ENCODE data around the gene UNC13A.

Gene UNC13A

GRCh38 chr19:17683078-17683477, 5.1 kb downstream of the UNC13A start:
- DNase-seq (no peak), ATAC-seq (ENCODE audit: insufficient read depth, low read depth) (no peak)
- Histone ChIP-seq H4K20me1 (ENCODE audit: insufficient read depth, low read length) (peaks cover 10% of the 10 kb centered on the region), H3K9me3 (ENCODE audit: insufficient read depth, low read length, severe bottlenecking) (no peaks in the 10 kb centered on the region), H3K4me2 (ENCODE audit: insufficient read depth, low read length) (no peak overlapping the region), H3K4me1 (ENCODE audit: insufficient read depth, low read length) (peaks cover 2% of the 10 kb centered on the region; the same call in 1 of the 2 replicates), H3K27ac (ENCODE audit: low read length) (no peak overlapping the region), H3K27me3 (ENCODE audit: insufficient read depth, low read length, poor library complexity) (peaks cover 19% of the 10 kb centered on the region), H3K9ac (ENCODE audit: low read depth, low read length) (no peak overlapping the region), H3K36me3 (ENCODE audit: insufficient read depth, low read length) (no peaks in the 10 kb centered on the region), H3K4me3 (ENCODE audit: low read depth in 1 of 2, low read length in 2 of 2) (no peak overlapping the region), H3K79me2 (ENCODE audit: insufficient read depth, low read length) (no peaks in the 10 kb centered on the region), H2AFZ (ENCODE audit: low read depth, low read length) (no peak overlapping the region)
- TF ChIP-seq, protein P1, sequence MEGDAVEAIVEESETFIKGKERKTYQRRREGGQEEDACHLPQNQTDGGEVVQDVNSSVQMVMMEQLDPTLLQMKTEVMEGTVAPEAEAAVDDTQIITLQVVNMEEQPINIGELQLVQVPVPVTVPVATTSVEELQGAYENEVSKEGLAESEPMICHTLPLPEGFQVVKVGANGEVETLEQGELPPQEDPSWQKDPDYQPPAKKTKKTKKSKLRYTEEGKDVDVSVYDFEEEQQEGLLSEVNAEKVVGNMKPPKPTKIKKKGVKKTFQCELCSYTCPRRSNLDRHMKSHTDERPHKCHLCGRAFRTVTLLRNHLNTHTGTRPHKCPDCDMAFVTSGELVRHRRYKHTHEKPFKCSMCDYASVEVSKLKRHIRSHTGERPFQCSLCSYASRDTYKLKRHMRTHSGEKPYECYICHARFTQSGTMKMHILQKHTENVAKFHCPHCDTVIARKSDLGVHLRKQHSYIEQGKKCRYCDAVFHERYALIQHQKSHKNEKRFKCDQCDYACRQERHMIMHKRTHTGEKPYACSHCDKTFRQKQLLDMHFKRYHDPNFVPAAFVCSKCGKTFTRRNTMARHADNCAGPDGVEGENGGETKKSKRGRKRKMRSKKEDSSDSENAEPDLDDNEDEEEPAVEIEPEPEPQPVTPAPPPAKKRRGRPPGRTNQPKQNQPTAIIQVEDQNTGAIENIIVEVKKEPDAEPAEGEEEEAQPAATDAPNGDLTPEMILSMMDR (IDR thresholded peaks at IDR 0.05; ENCODE audit: borderline replicate concordance, extremely low read depth, low read length, poor library complexity, severe bottlenecking), result no peak
- no peak for TF ChIP-seq EZH2 (IDR thresholded peaks at IDR 0.05; ENCODE audit: borderline replicate concordance, low read depth, low read length, severe bottlenecking)

DNA sequence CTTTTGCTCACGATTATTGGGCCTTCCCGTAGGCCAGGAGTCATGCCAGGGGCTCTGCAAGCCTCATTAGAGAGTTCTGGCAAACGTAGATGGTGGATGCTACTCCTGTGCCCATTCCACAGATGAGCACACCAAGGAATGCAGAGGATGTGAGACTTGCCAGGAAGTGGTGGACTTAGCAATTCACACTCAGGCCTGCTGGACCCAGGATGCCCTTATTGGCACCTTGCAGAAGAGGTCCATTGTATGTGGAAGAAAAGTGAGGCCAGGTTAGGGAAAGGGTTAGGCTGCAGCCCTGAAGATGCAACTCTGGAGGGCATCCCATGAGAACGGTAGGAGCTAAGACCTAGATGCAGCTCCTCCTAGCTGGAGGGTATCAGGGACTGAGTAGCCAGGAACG, 5.9 kb downstream of the UNC13A start:
- Histone ChIP-seq H4K20me1 (ENCODE audit: insufficient read depth, low read length) (peaks cover 10% of the 10 kb centered on the region), H3K9me3 (ENCODE audit: insufficient read depth, low read length, severe bottlenecking) (no peaks in the 10 kb centered on the region), H3K27me3 (ENCODE audit: insufficient read depth, low read length, poor library complexity) (peaks cover 19% of the 10 kb centered on the region), H3K36me3 (ENCODE audit: insufficient read depth, low read length) (no peaks in the 10 kb centered on the region), H3K4me1 (ENCODE audit: insufficient read depth, low read length) (peaks cover 2% of the 10 kb centered on the region; the same call in 1 of the 2 replicates), H3K4me2 (ENCODE audit: insufficient read depth, low read length) (no peak overlapping the region), H2AFZ (ENCODE audit: low read depth, low read length) (no peak overlapping the region), H3K4me3 (ENCODE audit: low read depth in 1 of 2, low read length in 2 of 2) (no peak overlapping the region), H3K9ac (ENCODE audit: low read depth, low read length) (no peak overlapping the region), H3K79me2 (ENCODE audit: insufficient read depth, low read length) (no peaks in the 10 kb centered on the region), H3K27ac (ENCODE audit: low read length) (no peak overlapping the region)
- DNase-seq, result no peak
- no peak for TF ChIP-seq EZH2 (IDR thresholded peaks at IDR 0.05; ENCODE audit: borderline replicate concordance, low read depth, low read length, severe bottlenecking)
- TF ChIP-seq, protein P1 (IDR thresholded peaks at IDR 0.05; ENCODE audit: borderline replicate concordance, extremely low read depth, low read length, poor library complexity, severe bottlenecking), result no peak
- ATAC-seq (ENCODE audit: insufficient read depth, low read depth), result no peak

DNA sequence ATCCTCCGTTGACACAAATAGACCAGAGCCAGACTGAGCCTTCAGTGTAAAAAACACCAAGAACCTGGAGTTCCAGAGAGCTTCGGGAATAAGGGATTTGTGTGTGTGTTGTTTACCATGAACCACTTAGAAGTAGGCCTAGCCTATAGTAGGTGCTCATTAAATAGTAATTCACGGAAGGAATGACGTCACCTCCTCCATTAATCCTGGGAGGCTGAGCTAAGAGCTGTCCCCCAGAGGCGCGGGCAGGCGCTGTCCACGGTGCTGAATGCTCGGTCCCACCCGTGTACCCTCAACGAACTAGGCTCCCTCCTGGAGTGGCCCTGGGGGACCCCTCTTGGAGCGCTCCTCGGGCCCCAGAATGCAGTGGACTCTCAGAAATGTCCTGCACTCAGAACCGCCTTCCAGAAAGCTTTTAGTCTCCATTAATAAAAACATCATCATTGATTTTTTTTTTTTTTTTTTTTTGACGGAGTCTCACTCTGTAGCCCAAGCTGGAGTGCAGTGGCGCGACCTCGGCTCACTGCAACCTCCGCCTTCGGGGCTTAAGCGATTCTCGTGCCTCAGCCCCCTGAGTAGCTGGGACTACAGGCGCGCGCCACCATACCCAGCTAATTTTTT, 6.5 kb downstream of the UNC13A start:
- ATAC-seq (ENCODE audit: insufficient read depth, low read depth) (peak; percentile 91), DNase-seq (peak; percentile 69)
- no peak overlapping the region for H3K4me3 ChIP-seq (ENCODE audit: low read depth in 1 of 2, low read length in 2 of 2)
- H2AFZ ChIP-seq (ENCODE audit: low read depth, low read length), result no peak overlapping the region
- H3K27ac ChIP-seq (ENCODE audit: low read length), result no peak overlapping the region
- peaks cover 7% of the 10 kb centered on the region for H4K20me1 ChIP-seq (ENCODE audit: insufficient read depth, low read length)
- H3K4me2 ChIP-seq (ENCODE audit: insufficient read depth, low read length), result no peak overlapping the region
- TF ChIP-seq EZH2 (IDR thresholded peaks at IDR 0.05; ENCODE audit: borderline replicate concordance, low read depth, low read length, severe bottlenecking), result no peak
- TF ChIP-seq, protein P1 (IDR thresholded peaks at IDR 0.05; ENCODE audit: borderline replicate concordance, extremely low read depth, low read length, poor library complexity, severe bottlenecking), result no peak
- H3K4me1 ChIP-seq (ENCODE audit: insufficient read depth, low read length), result peaks cover 2% of the 10 kb centered on the region; the same call in 1 of the 2 replicates
- H3K79me2 ChIP-seq (ENCODE audit: insufficient read depth, low read length), result no peaks in the 10 kb centered on the region
- H3K27me3 ChIP-seq (ENCODE audit: insufficient read depth, low read length, poor library complexity), result peaks cover 12% of the 10 kb centered on the region
- H3K9me3 ChIP-seq (ENCODE audit: insufficient read depth, low read length, severe bottlenecking), result no peaks in the 10 kb centered on the region
- H3K36me3 ChIP-seq (ENCODE audit: insufficient read depth, low read length), result no peaks in the 10 kb centered on the region
- H3K9ac ChIP-seq (ENCODE audit: low read depth, low read length), result no peak overlapping the region
